OCI-M2 (cell line): Measurements from ENCODE around the gene SORCS2.

Experiments
- DNase-seq: peaks from one replicate; lab custom pipeline; 2025; ENCODE audit not compliant: unreplicated experiment; lab: John Stamatoyannopoulos, UW

SORCS2 gene

GRCh38 chr4:7348946-7349900 lies 156.9 kb downstream of the SORCS2 start:
- no peak for DNase-seq

- no peak for DNase-seq
These were observed 158.1 kb downstream of the SORCS2 start for GRCh38 chr4:7350396-7350795.

GRCh38 chr4:7351014-7351413 lies 158.7 kb downstream of the SORCS2 start:
- DNase-seq = no peak

GRCh38 chr4:7352486-7352885 lies 160.1 kb downstream of the SORCS2 start:
- DNase-seq = no peak

- DNase-seq = no peak
These were observed 160.9 kb downstream of the SORCS2 start for GRCh38 chr4:7353046-7353790.

GRCh38 chr4:7353846-7354610 lies 161.7 kb downstream of the SORCS2 start:
- DNase-seq = no peak

- no peak for DNase-seq
These were observed 162.6 kb downstream of the SORCS2 start for GRCh38 chr4:7354927-7355326.

GRCh38 chr4:7355795-7356194 lies 163.5 kb downstream of the SORCS2 start:
- no peak for DNase-seq

- no peak for DNase-seq
These were observed 164.5 kb downstream of the SORCS2 start for GRCh38 chr4:7356667-7357310.

- DNase-seq = no peak
These were observed 165.0 kb downstream of the SORCS2 start for GRCh38 chr4:7357323-7357722.

- DNase-seq = no peak
These were observed 165.9 kb downstream of the SORCS2 start for GRCh38 chr4:7358100-7358735.

GRCh38 chr4:7359400-7360062 lies 167.2 kb downstream of the SORCS2 start:
- no peak for DNase-seq

- no peak for DNase-seq
These were observed 168.5 kb downstream of the SORCS2 start for GRCh38 chr4:7360806-7361205.

GRCh38 chr4:7361280-7361895 lies 169.1 kb downstream of the SORCS2 start:
- no peak for DNase-seq

- DNase-seq = no peak
These were observed 170.0 kb downstream of the SORCS2 start for GRCh38 chr4:7362341-7362740.

GRCh38 chr4:7362862-7363430 lies 170.6 kb downstream of the SORCS2 start:
- DNase-seq = no peak

- no peak for DNase-seq
These were observed 172.6 kb downstream of the SORCS2 start for GRCh38 chr4:7364979-7365378.

GRCh38 chr4:7365462-7366179 lies 173.3 kb downstream of the SORCS2 start:
- no peak for DNase-seq
